Measurements from ENCODE around the gene CFAP141. TPM values are rescaled to one million over a fixed set of nuclear protein-coding genes. Genes with fewer than 3 reads are reported as not detected.
A peak's percentile ranks its signal among the peaks of the same experiment; 100 is the strongest.

Gene CFAP141
- total RNA-seq, 2 donors from 2014 or later: not detected

GRCh38 chr1:154220071-154220969, 14.2 kb upstream of the CFAP141 start, which contains the start of gene UBAP2L:
UBAP2L (plus strand) TSS chr1:154220955; CDS start chr1:154225124, 4,169 bp downstream.
- H3K27ac Mint-ChIP-seq: peak within 1 kb of the TSS; percentile 100
- H3K4me3 Mint-ChIP-seq: peak within 1 kb of the TSS; percentile 98
- H3K4me1 Mint-ChIP-seq: peaks cover 33% of the 10 kb centered on the region
- H3K9me3 Mint-ChIP-seq: no peaks in the 10 kb centered on the region
- WGBS, 2 experiments (ENCODE audit: insufficient coverage in 1 of 2, insufficient read length in 1 of 2): 0 to 2% methylated on average over 9 to 73 of the region's 73 CpGs
- Histone ChIP-seq H3K27me3 (ENCODE audit: control insufficient read depth, insufficient read depth, low read length, poor library complexity, severe bottlenecking) (no peaks in the 10 kb centered on the region), H3K9me3 (ENCODE audit: control insufficient read depth, low read length) (no peaks in the 10 kb centered on the region), H3K4me1 (ENCODE audit: control insufficient read depth, insufficient read depth, low read length) (peaks cover 6% of the 10 kb centered on the region), H3K36me3 (ENCODE audit: control insufficient read depth, insufficient read depth, low read length) (peaks cover 38% of the 10 kb centered on the region), H3K4me3 (ENCODE audit: low read length) (peak within 1 kb of the TSS; percentile 95), H3K9ac (ENCODE audit: extremely low read depth, low read length, poor library complexity, severe bottlenecking) (peak within 1 kb of the TSS; percentile 99), H3K27ac (ENCODE audit: low read depth, low read length) (peak within 1 kb of the TSS; percentile 93)
- no peaks in the 10 kb centered on the region for H3K27me3 Mint-ChIP-seq (ENCODE audit: insufficient read depth)
- DNase-seq: peak; percentile 99
- TF ChIP-seq CTCF (conservative IDR thresholded peaks at IDR 0.05): no peak
- H3K36me3 Mint-ChIP-seq (ENCODE audit: low read depth): peaks cover 44% of the 10 kb centered on the region

- 24 to 31% methylated on average over 3 to 5 of the region's 5 CpGs for WGBS, 2 experiments (ENCODE audit: insufficient coverage in 1 of 2, insufficient read length in 1 of 2)
- Mint-ChIP-seq H3K4me1 (peaks cover 33% of the 10 kb centered on the region), H3K9me3 (no peaks in the 10 kb centered on the region), H3K36me3 (ENCODE audit: low read depth) (peaks cover 37% of the 10 kb centered on the region), H3K4me3 (peak overlapping the region; percentile 98), H3K27me3 (ENCODE audit: insufficient read depth) (no peaks in the 10 kb centered on the region), H3K27ac (peak overlapping the region; percentile 100)
- Histone ChIP-seq H3K4me1 (ENCODE audit: control insufficient read depth, insufficient read depth, low read length) (peaks cover 6% of the 10 kb centered on the region), H3K9ac (ENCODE audit: extremely low read depth, low read length, poor library complexity, severe bottlenecking) (peak overlapping the region; percentile 99), H3K9me3 (ENCODE audit: control insufficient read depth, low read length) (no peaks in the 10 kb centered on the region), H3K36me3 (ENCODE audit: control insufficient read depth, insufficient read depth, low read length) (peaks cover 34% of the 10 kb centered on the region), H3K27me3 (ENCODE audit: control insufficient read depth, insufficient read depth, low read length, poor library complexity, severe bottlenecking) (no peaks in the 10 kb centered on the region), H3K27ac (ENCODE audit: low read depth, low read length) (peak overlapping the region; percentile 93), H3K4me3 (ENCODE audit: low read length) (peak overlapping the region; percentile 95)
- no peak for DNase-seq
- no peak for TF ChIP-seq CTCF (conservative IDR thresholded peaks at IDR 0.05)
These were observed 13.4 kb upstream of the CFAP141 start for GRCh38 chr1:154219541-154219940.

GRCh38 chr1:154218545-154218944, 12.4 kb upstream of the CFAP141 start:
- no peaks in the 10 kb centered on the region for H3K27me3 Mint-ChIP-seq (ENCODE audit: insufficient read depth)
- H3K9me3 Mint-ChIP-seq: no peaks in the 10 kb centered on the region
- no peak for DNase-seq
- peaks cover 39% of the 10 kb centered on the region for H3K36me3 Mint-ChIP-seq (ENCODE audit: low read depth)
- Histone ChIP-seq H3K36me3 (ENCODE audit: control insufficient read depth, insufficient read depth, low read length) (peaks cover 34% of the 10 kb centered on the region), H3K4me3 (ENCODE audit: low read length) (peak overlapping the region; percentile 95), H3K4me1 (ENCODE audit: control insufficient read depth, insufficient read depth, low read length) (peaks cover 6% of the 10 kb centered on the region), H3K9me3 (ENCODE audit: control insufficient read depth, low read length) (no peaks in the 10 kb centered on the region), H3K27ac (ENCODE audit: low read depth, low read length) (no peak overlapping the region), H3K9ac (ENCODE audit: extremely low read depth, low read length, poor library complexity, severe bottlenecking) (peak overlapping the region; percentile 99), H3K27me3 (ENCODE audit: control insufficient read depth, insufficient read depth, low read length, poor library complexity, severe bottlenecking) (no peaks in the 10 kb centered on the region)
- H3K27ac Mint-ChIP-seq: no peak overlapping the region
- H3K4me3 Mint-ChIP-seq: peak overlapping the region; percentile 98
- peaks cover 24% of the 10 kb centered on the region for H3K4me1 Mint-ChIP-seq
- no peak for TF ChIP-seq CTCF (conservative IDR thresholded peaks at IDR 0.05)
- 91 to 100% methylated on average over 2 to 3 of the region's 3 CpGs for WGBS, 2 experiments (ENCODE audit: insufficient coverage in 1 of 2, insufficient read length in 1 of 2)

Data from endodermal cell (in vitro differentiated cells).